Stimulated activated CD8-positive, alpha-beta memory T cell treated with anti-CD3 and anti-CD28 coated beads, Interleukin-2, amount 100 ng/mL, for 1 hour (primary cell): ENCODE data around the gene ZNF2.
A peak's percentile ranks its signal among the peaks of the same experiment; 100 is the strongest.

Experiments
- DNase-seq, 2 donors: peaks; one replicate each; pipeline ENCODE4 v3.0.0-alpha.2; 2020; ENCODE audit warnings: low read depth in 2 of 2

ZNF2 gene

GRCh38 chr2:95206096-95206495 lies 40.5 kb downstream of the ZNF2 start:
- no peak for DNase-seq

- peak; percentile 49 to 62 for DNase-seq
Measured at GRCh38 chr2:95207111-95207961, 41.7 kb downstream of the ZNF2 start, which contains the start of gene ZNF892. Gene ZNF892, plus strand, starts transcription at chr2:95207521. Its CDS starts 295 bp downstream, at chr2:95207816.

- DNase-seq: no peak
Measured at GRCh38 chr2:95208106-95208505, 42.5 kb downstream of the ZNF2 start.

GRCh38 chr2:95215018-95215612 lies 49.5 kb downstream of the ZNF2 start:
- no peak for DNase-seq

- DNase-seq: no peak
Measured at GRCh38 chr2:95220449-95220848, 54.8 kb downstream of the ZNF2 start.

- no peak for DNase-seq
Measured at GRCh38 chr2:95225658-95226057, 60.0 kb downstream of the ZNF2 start.

- no peak for DNase-seq
Measured at GRCh38 chr2:95231723-95232122, 66.1 kb downstream of the ZNF2 start.

GRCh38 chr2:95232232-95232631 lies 66.6 kb downstream of the ZNF2 start:
- DNase-seq: no peak
